ENCODE measurements around the gene YWHAG.
"Not testable (repeated sequence)": the region's sequence is repeated elsewhere in the genome, so short reads cannot be mapped to it uniquely, and the experiment has no call there.

YWHAG gene

GRCh38 chr7:76296743-76297740 lies 61.7 kb downstream of the YWHAG start:
- no peak for DNase-seq (ENCODE audit: low read depth in 1 of 2, low spot score in 1 of 2)

- DNase-seq (ENCODE audit: low read depth in 1 of 2, low spot score in 1 of 2): no peak
These were observed 64.3 kb downstream of the YWHAG start for GRCh38 chr7:76294344-76295024.

GRCh38 chr7:76293407-76293901 lies 65.3 kb downstream of the YWHAG start:
- no peak for DNase-seq (ENCODE audit: low read depth in 1 of 2, low spot score in 1 of 2)

- DNase-seq (ENCODE audit: low read depth in 1 of 2, low spot score in 1 of 2): not testable (repeated sequence)
These were observed 65.9 kb downstream of the YWHAG start for GRCh38 chr7:76292911-76293310.

- DNase-seq (ENCODE audit: low read depth in 1 of 2, low spot score in 1 of 2): no peak
These were observed 66.6 kb downstream of the YWHAG start for GRCh38 chr7:76292213-76292573.

GRCh38 chr7:76291351-76292212 lies 67.2 kb downstream of the YWHAG start:
- DNase-seq (ENCODE audit: low read depth in 1 of 2, low spot score in 1 of 2): peak; percentile 85 to 86

GRCh38 chr7:76290847-76291350 lies 67.9 kb downstream of the YWHAG start:
- not testable (repeated sequence) for DNase-seq (ENCODE audit: low read depth in 1 of 2, low spot score in 1 of 2)

GRCh38 chr7:76286842-76287403 lies 71.9 kb downstream of the YWHAG start:
- no peak for DNase-seq (ENCODE audit: low read depth in 1 of 2, low spot score in 1 of 2)

- no peak for DNase-seq (ENCODE audit: low read depth in 1 of 2, low spot score in 1 of 2)
These were observed 73.0 kb downstream of the YWHAG start for GRCh38 chr7:76285604-76286374.

- DNase-seq (ENCODE audit: low read depth in 1 of 2, low spot score in 1 of 2): no peak
These were observed 75.3 kb downstream of the YWHAG start for GRCh38 chr7:76283254-76284159.

- DNase-seq (ENCODE audit: low read depth in 1 of 2, low spot score in 1 of 2): no peak
These were observed 76.2 kb downstream of the YWHAG start for GRCh38 chr7:76282344-76283253.

- DNase-seq (ENCODE audit: low read depth in 1 of 2, low spot score in 1 of 2): no peak
These were observed 77.0 kb downstream of the YWHAG start for GRCh38 chr7:76281706-76282343.

- DNase-seq (ENCODE audit: low read depth in 1 of 2, low spot score in 1 of 2): no peak
These were observed 77.6 kb downstream of the YWHAG start for GRCh38 chr7:76281006-76281705.

GRCh38 chr7:76280408-76280807 lies 78.4 kb downstream of the YWHAG start:
- no peak for DNase-seq (ENCODE audit: low read depth in 1 of 2, low spot score in 1 of 2)

- no peak for DNase-seq (ENCODE audit: low read depth in 1 of 2, low spot score in 1 of 2)
These were observed 80.3 kb downstream of the YWHAG start for GRCh38 chr7:76278540-76278939.

Measured in activated CD4-positive, alpha-beta T cell treated with anti-CD3 and anti-CD28 coated beads, Interleukin-2, amount 50 U/mL, for 24 hours (primary cell).